ENCODE data around the gene CMSS1.

CMSS1 gene

DNA sequence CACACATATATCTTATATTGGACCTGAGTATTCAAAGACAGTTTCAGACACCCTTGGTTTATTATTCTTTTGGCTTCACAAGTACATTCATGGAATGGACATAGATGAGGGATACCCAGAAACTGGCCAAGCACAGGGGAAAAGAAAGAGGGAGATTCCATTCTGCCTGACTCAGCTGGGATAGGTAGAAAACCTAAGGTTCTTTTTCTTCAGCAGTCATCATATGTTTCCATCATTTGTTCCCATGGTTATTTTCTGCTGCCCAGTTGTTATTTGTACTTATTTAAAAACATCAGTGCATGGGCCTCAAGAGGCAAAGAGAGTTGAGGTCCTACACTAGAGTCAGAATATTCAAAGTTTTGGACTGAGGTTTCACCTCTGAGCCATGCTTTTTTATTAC is 204.8 kb downstream of the CMSS1 start:
- no peak for DNase-seq (ENCODE audit: low read depth)
- no peak overlapping the region for H3K4me3 ChIP-seq (ENCODE audit: low read depth, low read length)
- TF ChIP-seq CTCF (IDR thresholded peaks at IDR 0.05; ENCODE audit: low read depth, low read length, missing control alignments): no peak

- no peak for DNase-seq (ENCODE audit: low read depth)
- TF ChIP-seq CTCF (IDR thresholded peaks at IDR 0.05; ENCODE audit: low read depth, low read length, missing control alignments): no peak
- H3K4me3 ChIP-seq (ENCODE audit: low read depth, low read length): no peak overlapping the region
These were observed 205.5 kb downstream of the CMSS1 start for GRCh38 chr3:100023150-100023549.

DNA sequence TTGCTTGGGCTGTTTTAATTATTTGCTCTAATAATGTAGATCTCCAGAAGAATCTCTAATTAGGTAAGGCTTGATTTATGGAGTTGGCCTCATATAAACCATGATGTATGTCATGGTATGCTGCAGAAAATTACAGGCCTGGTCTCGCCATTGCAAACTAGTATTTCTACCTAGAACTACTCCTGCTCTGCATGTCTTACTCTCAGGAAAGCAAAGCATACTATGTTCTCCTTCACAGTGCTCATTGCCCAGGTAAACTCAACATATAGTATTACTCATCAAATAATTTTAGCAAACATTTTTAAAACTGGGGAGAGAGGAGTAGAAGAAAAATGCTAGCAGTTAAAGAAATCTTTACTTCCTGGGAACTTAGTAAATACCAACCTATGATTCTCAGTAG is 205.9 kb downstream of the CMSS1 start:
- no peak for TF ChIP-seq CTCF (IDR thresholded peaks at IDR 0.05; ENCODE audit: low read depth, low read length, missing control alignments)
- no peak overlapping the region for H3K4me3 ChIP-seq (ENCODE audit: low read depth, low read length)
- DNase-seq (ENCODE audit: low read depth): no peak

DNA sequence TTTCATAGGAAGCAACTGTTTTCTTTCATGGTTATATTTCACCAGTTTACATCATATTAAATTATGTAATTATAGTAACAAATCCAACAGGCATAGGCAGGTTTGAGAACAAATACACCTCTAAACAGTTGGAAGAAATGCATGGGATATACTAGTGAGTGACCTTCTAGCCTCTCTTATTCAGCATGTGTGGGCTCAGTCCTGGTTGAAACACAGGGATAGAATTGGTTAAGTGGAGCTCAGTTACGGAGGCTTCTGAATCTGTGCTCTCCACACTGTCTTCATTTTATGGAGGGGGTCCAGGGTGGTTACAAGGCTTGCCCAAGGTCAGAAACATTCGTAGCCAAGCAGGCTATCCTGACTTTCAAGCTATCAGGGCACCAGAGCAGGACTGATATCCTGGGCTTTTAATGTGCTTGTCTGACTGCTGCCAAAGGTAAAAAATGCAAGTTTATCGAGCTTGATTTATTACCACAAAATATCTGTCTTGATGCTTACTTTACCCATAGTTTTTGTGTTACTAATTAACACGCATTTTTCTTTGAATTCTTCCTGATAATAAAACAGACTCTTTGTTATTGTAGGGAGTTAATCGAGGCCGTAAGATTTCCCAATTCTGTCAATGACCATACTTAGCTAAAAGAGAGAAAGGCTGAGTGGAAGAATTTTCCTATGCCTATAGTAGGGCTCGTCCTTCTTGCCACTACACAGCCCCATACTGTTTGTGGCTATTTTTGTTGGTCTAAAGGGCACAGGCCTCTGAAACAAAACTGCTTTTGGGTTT is 207.1 kb downstream of the CMSS1 start:
- DNase-seq (ENCODE audit: low read depth): no peak
- TF ChIP-seq CTCF (IDR thresholded peaks at IDR 0.05; ENCODE audit: low read depth, low read length, missing control alignments): no peak
- H3K4me3 ChIP-seq (ENCODE audit: low read depth, low read length): no peak overlapping the region

DNA sequence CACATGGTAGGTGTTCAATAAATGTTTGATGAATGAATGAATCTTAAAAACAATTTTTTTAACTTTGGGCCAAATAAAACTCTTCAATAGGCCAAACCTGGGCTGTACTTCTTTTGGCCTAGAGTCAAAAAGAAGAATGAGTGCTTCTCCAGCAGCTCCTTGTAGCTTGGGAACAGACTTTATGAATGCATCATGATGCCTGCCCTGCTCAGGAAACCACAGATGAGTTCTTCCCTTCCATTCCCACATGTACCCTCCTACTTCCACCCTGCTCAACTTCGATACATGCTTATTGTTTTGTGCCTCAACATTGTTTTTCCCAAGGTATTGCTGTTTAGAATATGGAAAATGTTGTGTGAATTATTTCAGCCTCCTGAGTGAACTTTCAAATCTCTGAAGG is 209.7 kb downstream of the CMSS1 start:
- TF ChIP-seq CTCF (IDR thresholded peaks at IDR 0.05; ENCODE audit: low read depth, low read length, missing control alignments): no peak
- no peak for DNase-seq (ENCODE audit: low read depth)

GRCh38 chr3:100029052-100029451 is 211.4 kb downstream of the CMSS1 start:
- DNase-seq (ENCODE audit: low read depth): no peak
- no peak overlapping the region for H3K4me3 ChIP-seq (ENCODE audit: low read depth, low read length)
- no peak for TF ChIP-seq CTCF (IDR thresholded peaks at IDR 0.05; ENCODE audit: low read depth, low read length, missing control alignments)

More for the DNA sequence above, 209.7 kb downstream of the CMSS1 start:
- H3K4me3 ChIP-seq (ENCODE audit: low read depth, low read length): no peak overlapping the region

DNA sequence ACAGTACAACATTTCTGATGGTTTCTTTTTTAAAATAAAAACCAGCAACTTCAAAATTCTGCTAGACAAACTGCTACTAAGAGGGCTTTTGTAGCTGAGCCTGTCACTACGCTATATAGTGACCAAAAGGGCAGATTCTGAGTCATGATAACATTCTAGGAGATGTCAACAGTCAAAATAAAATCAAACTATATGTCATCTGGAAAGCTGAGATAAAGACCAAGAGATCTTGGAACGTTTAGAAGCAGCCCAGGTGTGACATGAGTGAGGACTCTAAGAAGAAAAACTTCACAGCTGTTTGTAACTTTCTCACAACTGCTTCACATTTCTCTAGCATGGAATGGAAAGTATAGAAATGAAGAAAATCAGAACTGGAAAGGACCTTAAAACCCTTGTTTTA is 212.0 kb downstream of the CMSS1 start:
- TF ChIP-seq CTCF (IDR thresholded peaks at IDR 0.05; ENCODE audit: low read depth, low read length, missing control alignments): no peak
- DNase-seq (ENCODE audit: low read depth): no peak
- no peak overlapping the region for H3K4me3 ChIP-seq (ENCODE audit: low read depth, low read length)
